Spleen (tissue), 7 donors: ENCODE measurements around the gene OR2K2.

Experiments
- CTCF ChIP-seq, 11 experiments: fragments of 200-600 bp in 7 of 11; fragments of 450-650 bp in 4 of 11; sonication (generic) in 4 of 11; IDR thresholded peaks in 8 of 11; conservative IDR thresholded peaks in 3 of 11; 1 replicate in 7 of 11; 2 replicates in 4 of 11; pipeline versions ENCODE4 v1.4.0 to v1.8.0; 2016 to 2021; ENCODE audit warnings: antibody characterized with exemption in 11 of 11, inconsistent platforms in 4 of 11, mild to moderate bottlenecking in 1 of 11
- POLR2AphosphoS5 ChIP-seq, 3 donors: sonication (generic); formaldehyde crosslinking; IDR thresholded peaks; one replicate each; pipeline ENCODE4 v1.5.1; 2017; ENCODE audit warnings: antibody characterized with exemption in 3 of 3
- donor health status: DM: no; HTN: no; CAD: no; lungs with moderate emphysema.
- donor health status: DM: no; HTN: no; CAD: no.
- donor health status: DM: no; HTN: no; CAD: no.

- TF ChIP-seq CTCF (IDR thresholded peaks at IDR 0.05 in 8 of 11, conservative IDR thresholded peaks at IDR 0.05 in 3 of 11), result peak in 10 of 11 experiments; percentile 46 to 82 (median 76)
- peak in 1 of 3 donors; percentile 52 for TF ChIP-seq POLR2AphosphoS5 (IDR thresholded peaks at IDR 0.05)
Measured at GRCh38 chr9:111298731-111299598, 31.1 kb downstream of the OR2K2 start.
